Neural progenitor cell (in vitro differentiated cells): ENCODE measurements around the gene FER1L5. TPM values are rescaled to one million over a fixed set of nuclear protein-coding genes. Genes with fewer than 3 reads are reported as not detected.

ENCODE experiments used
- DNase-seq: peaks from one replicate; pipeline ENCODE4 v3.0.0-alpha.2; 2016; ENCODE audit warnings: low spot score
- H2AFZ ChIP-seq: fragments of 200-600 bp; sonication (generic); replicated peaks from 2 replicates; pipeline ENCODE4 v1.6.1; 2016; ENCODE audit warnings: antibody characterized with exemption
- H3F3A ChIP-seq: fragments of 200-600 bp; sonication (generic); 2 replicates; pipeline ENCODE4 v1.6.1; 2016; ENCODE audit warnings: antibody characterized with exemption, low read depth
- H3K27ac ChIP-seq: fragments of 200-600 bp; sonication (generic); 2 replicates; pipeline ENCODE4 v1.5.1; 2016; ENCODE audit warnings: mild to moderate bottlenecking
- H3K27me3 ChIP-seq: fragments of 200-600 bp; sonication (generic); 2 replicates; pipeline ENCODE4 v1.6.1; 2016; ENCODE audit warnings: mild to moderate bottlenecking, moderate library complexity
- H3K36me3 ChIP-seq: fragments of 200-600 bp; sonication (generic); 2 replicates; pipeline ENCODE4 v1.5.1; 2016
- H3K4me1 ChIP-seq: fragments of 200-600 bp; sonication (generic); 2 replicates; pipeline ENCODE4 v1.6.1; 2016; ENCODE audit warnings: mixed run types
- H3K4me2 ChIP-seq: fragments of 200-600 bp; sonication (generic); 2 replicates; pipeline ENCODE4 v1.6.1; 2016
- H3K4me3 ChIP-seq: fragments of 200-600 bp; sonication (generic); 2 replicates; pipeline ENCODE4 v1.5.1; 2016
- H3K79me2 ChIP-seq: fragments of 200-600 bp; sonication (generic); 2 replicates; pipeline ENCODE4 v1.6.1; 2016; ENCODE audit warnings: low read depth
- H3K9ac ChIP-seq: fragments of 200-600 bp; sonication (generic); 2 replicates; pipeline ENCODE4 v1.6.1; 2016
- H3K9me3 ChIP-seq: fragments of 200-600 bp; sonication (generic); 2 replicates; pipeline ENCODE4 v1.5.1; 2016; ENCODE audit warnings: low read depth
- H4K20me1 ChIP-seq: fragments of 200-600 bp; sonication (generic); 2 replicates; pipeline ENCODE4 v1.6.1; 2016; ENCODE audit warnings: low read depth
- H3K27ac Mint-ChIP-seq: 3 replicates; pipeline ENCODE4 v1.8.0; 2021; ENCODE audit warnings: mixed read lengths
- H3K27me3 Mint-ChIP-seq: 2 replicates; pipeline ENCODE4 v1.8.0; 2022; ENCODE audit warnings: low read depth, mild to moderate bottlenecking, inconsistent platforms, moderate library complexity, mixed read lengths; ENCODE audit not compliant: insufficient read depth
- H3K36me3 Mint-ChIP-seq: 3 replicates; pipeline ENCODE4 v1.8.0; 2021; ENCODE audit warnings: mixed read lengths
- H3K4me1 Mint-ChIP-seq: 3 replicates; pipeline ENCODE4 v1.8.0; 2021; ENCODE audit warnings: mixed read lengths
- H3K4me3 Mint-ChIP-seq: 3 replicates; pipeline ENCODE4 v1.8.0; 2021; ENCODE audit warnings: mild to moderate bottlenecking, moderate library complexity, mixed read lengths
- H3K9me3 Mint-ChIP-seq: 3 replicates; pipeline ENCODE4 v1.8.0; 2020; ENCODE audit warnings: mixed read lengths
- EZH2 ChIP-seq: fragments of 200-600 bp; sonication (generic); IDR thresholded peaks from 2 replicates; pipeline ENCODE4 v1.6.1; 2017; ENCODE audit warnings: antibody characterized with exemption, mild to moderate bottlenecking, moderate library complexity
- EZH2phosphoT487 ChIP-seq: fragments of 200-600 bp; sonication (generic); IDR thresholded peaks from 2 replicates; pipeline ENCODE4 v1.6.1; 2017; ENCODE audit warnings: antibody characterized with exemption
- total RNA-seq: library from RNA; depleted of rRNA; stranded (reverse); fragments of >200 nt; gene quantifications from 2 replicates; pipeline ENCODE4 v1.2.3, GENCODE V29; 2015; ENCODE audit warnings: low replicate concordance
- TF ChIP-seq, protein P1 (sequence below): fragments of 200-600 bp; sonication (generic); IDR thresholded peaks from 2 replicates; pipeline ENCODE4 v1.5.1; 2017; ENCODE audit warnings: antibody characterized with exemption, mild to moderate bottlenecking

The FER1L5 gene
- total RNA-seq, 1 donor from 2014 or later, result 1.7 TPM

DNA sequence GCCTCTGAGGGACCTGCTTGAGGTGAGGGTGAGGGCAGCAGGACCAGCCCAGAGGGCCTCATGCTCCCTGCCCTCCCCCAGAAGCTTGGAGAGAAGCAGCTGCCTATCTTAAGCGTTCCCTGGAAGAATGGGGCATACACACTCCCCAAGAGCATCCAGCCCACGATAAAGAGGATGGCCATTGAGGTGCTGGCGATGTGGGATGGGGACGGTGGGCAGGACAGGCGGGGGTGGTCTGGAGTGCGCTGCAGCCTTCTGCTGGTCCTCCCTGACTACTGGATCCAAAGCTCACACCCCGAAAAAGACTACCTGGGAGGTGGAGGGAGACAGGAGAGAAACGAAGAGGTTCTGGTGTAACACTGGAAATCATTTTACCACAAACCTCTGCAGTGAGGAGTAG lies 51.7 kb downstream of the FER1L5 start:
- Mint-ChIP-seq H3K36me3 (peaks cover 2% of the 10 kb centered on the region), H3K27ac (peak overlapping the region; percentile 50)
- TF ChIP-seq EZH2phosphoT487 (no peak), EZH2 (no peak)
- TF ChIP-seq, protein P1, sequence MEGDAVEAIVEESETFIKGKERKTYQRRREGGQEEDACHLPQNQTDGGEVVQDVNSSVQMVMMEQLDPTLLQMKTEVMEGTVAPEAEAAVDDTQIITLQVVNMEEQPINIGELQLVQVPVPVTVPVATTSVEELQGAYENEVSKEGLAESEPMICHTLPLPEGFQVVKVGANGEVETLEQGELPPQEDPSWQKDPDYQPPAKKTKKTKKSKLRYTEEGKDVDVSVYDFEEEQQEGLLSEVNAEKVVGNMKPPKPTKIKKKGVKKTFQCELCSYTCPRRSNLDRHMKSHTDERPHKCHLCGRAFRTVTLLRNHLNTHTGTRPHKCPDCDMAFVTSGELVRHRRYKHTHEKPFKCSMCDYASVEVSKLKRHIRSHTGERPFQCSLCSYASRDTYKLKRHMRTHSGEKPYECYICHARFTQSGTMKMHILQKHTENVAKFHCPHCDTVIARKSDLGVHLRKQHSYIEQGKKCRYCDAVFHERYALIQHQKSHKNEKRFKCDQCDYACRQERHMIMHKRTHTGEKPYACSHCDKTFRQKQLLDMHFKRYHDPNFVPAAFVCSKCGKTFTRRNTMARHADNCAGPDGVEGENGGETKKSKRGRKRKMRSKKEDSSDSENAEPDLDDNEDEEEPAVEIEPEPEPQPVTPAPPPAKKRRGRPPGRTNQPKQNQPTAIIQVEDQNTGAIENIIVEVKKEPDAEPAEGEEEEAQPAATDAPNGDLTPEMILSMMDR, result no peak

GRCh38 chr2:96694816-96695455 lies 52.4 kb downstream of the FER1L5 start:
- no peak overlapping the region for H3K4me2 ChIP-seq
- Mint-ChIP-seq H3K27me3 (peaks cover 3% of the 10 kb centered on the region), H3K4me1 (peaks cover 7% of the 10 kb centered on the region), H3K9me3 (no peaks in the 10 kb centered on the region), H3K36me3 (peaks cover 4% of the 10 kb centered on the region), H3K27ac (no peak overlapping the region), H3K4me3 (no peak overlapping the region)
- H3K9me3 ChIP-seq, result no peaks in the 10 kb centered on the region
- no peaks in the 10 kb centered on the region for H3K4me1 ChIP-seq
- no peak for DNase-seq
- H4K20me1 ChIP-seq, result no peaks in the 10 kb centered on the region
- no peaks in the 10 kb centered on the region for H3K36me3 ChIP-seq
- H2AFZ ChIP-seq, result no peak overlapping the region
- no peaks in the 10 kb centered on the region for H3K79me2 ChIP-seq
- TF ChIP-seq EZH2, result no peak
- TF ChIP-seq EZH2phosphoT487, result no peak
- TF ChIP-seq, protein P1, result no peak
- no peak overlapping the region for H3K4me3 ChIP-seq
- no peaks in the 10 kb centered on the region for H3F3A ChIP-seq
- no peaks in the 10 kb centered on the region for H3K27me3 ChIP-seq
- H3K27ac ChIP-seq, result no peak overlapping the region
- H3K9ac ChIP-seq, result no peak overlapping the region

More for the DNA sequence above, 51.7 kb downstream of the FER1L5 start:
- Histone ChIP-seq H3K4me2 (no peak overlapping the region), H3K36me3 (no peaks in the 10 kb centered on the region), H4K20me1 (no peaks in the 10 kb centered on the region), H3F3A (no peaks in the 10 kb centered on the region), H3K27me3 (no peaks in the 10 kb centered on the region), H3K79me2 (no peaks in the 10 kb centered on the region), H3K27ac (no peak overlapping the region), H2AFZ (no peak overlapping the region), H3K9ac (no peak overlapping the region), H3K4me3 (no peak overlapping the region), H3K9me3 (no peaks in the 10 kb centered on the region), H3K4me1 (no peaks in the 10 kb centered on the region)
- H3K9me3 Mint-ChIP-seq, result no peaks in the 10 kb centered on the region
- H3K27me3 Mint-ChIP-seq, result peaks cover 3% of the 10 kb centered on the region
- H3K4me1 Mint-ChIP-seq, result peaks cover 7% of the 10 kb centered on the region
- DNase-seq, result peak; percentile 1
- H3K4me3 Mint-ChIP-seq, result no peak overlapping the region

GRCh38 chr2:96695602-96696001 lies 53.0 kb downstream of the FER1L5 start:
- TF ChIP-seq, protein P1, result no peak
- no peak for TF ChIP-seq EZH2
- no peak for TF ChIP-seq EZH2phosphoT487
- Mint-ChIP-seq H3K27ac (peak overlapping the region; percentile 91), H3K36me3 (peaks cover 4% of the 10 kb centered on the region), H3K9me3 (no peaks in the 10 kb centered on the region), H3K4me1 (peaks cover 7% of the 10 kb centered on the region), H3K4me3 (no peak overlapping the region), H3K27me3 (peaks cover 3% of the 10 kb centered on the region)
- Histone ChIP-seq H3K4me2 (no peak overlapping the region), H2AFZ (no peak overlapping the region), H3K27ac (no peak overlapping the region), H3K4me3 (no peak overlapping the region), H3K36me3 (no peaks in the 10 kb centered on the region), H3K4me1 (no peaks in the 10 kb centered on the region), H3K79me2 (no peaks in the 10 kb centered on the region), H3K9ac (no peak overlapping the region), H4K20me1 (no peaks in the 10 kb centered on the region), H3K9me3 (no peaks in the 10 kb centered on the region), H3F3A (no peaks in the 10 kb centered on the region), H3K27me3 (no peaks in the 10 kb centered on the region)
- DNase-seq, result no peak
